ENCODE results near the gene ADH1C. TPM values are rescaled to one million over a fixed set of nuclear protein-coding genes. Genes with fewer than 3 reads are reported as not detected.

ADH1C gene
- total RNA-seq, 1 donor from 2014 or later: not detected

GRCh38 chr4:99290848-99291786 is 61.4 kb downstream of the ADH1C start, which contains the start of gene ADH1A:
Gene ADH1A, minus strand, starts transcription at chr4:99290985. Its CDS starts 71 bp downstream, at chr4:99290914.
- Mint-ChIP-seq H3K27ac (ENCODE audit: unreplicated experiment) (no peak within 1 kb of the TSS), H3K4me3 (no peak within 1 kb of the TSS), H3K9me3 (peaks cover 12% of the 10 kb centered on the region), H3K4me1 (peaks cover 4% of the 10 kb centered on the region), H3K36me3 (ENCODE audit: low read depth) (peaks cover 12% of the 10 kb centered on the region), H3K27me3 (ENCODE audit: low read depth) (no peaks in the 10 kb centered on the region)
- TF ChIP-seq, protein P1, sequence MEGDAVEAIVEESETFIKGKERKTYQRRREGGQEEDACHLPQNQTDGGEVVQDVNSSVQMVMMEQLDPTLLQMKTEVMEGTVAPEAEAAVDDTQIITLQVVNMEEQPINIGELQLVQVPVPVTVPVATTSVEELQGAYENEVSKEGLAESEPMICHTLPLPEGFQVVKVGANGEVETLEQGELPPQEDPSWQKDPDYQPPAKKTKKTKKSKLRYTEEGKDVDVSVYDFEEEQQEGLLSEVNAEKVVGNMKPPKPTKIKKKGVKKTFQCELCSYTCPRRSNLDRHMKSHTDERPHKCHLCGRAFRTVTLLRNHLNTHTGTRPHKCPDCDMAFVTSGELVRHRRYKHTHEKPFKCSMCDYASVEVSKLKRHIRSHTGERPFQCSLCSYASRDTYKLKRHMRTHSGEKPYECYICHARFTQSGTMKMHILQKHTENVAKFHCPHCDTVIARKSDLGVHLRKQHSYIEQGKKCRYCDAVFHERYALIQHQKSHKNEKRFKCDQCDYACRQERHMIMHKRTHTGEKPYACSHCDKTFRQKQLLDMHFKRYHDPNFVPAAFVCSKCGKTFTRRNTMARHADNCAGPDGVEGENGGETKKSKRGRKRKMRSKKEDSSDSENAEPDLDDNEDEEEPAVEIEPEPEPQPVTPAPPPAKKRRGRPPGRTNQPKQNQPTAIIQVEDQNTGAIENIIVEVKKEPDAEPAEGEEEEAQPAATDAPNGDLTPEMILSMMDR (conservative IDR thresholded peaks at IDR 0.05): no peak
- DNase-seq (ENCODE audit: low read depth, low spot score): no peak

Other genes with a start within 250 kb of the ADH1C start
- gene ADH4, start 208.4 kb downstream of the ADH1C start, total RNA-seq: not detected in 2 replicates
- gene ADH6, start 133.5 kb downstream of the ADH1C start, total RNA-seq: not detected in 2 replicates
- gene ADH1A, start 61.8 kb downstream of the ADH1C start, total RNA-seq: not detected in 2 replicates
- not detected in 2 replicates for gene ADH1B, start 31.3 kb downstream of the ADH1C start, total RNA-seq
- gene ADH7, start 82.6 kb upstream of the ADH1C start, total RNA-seq: not detected in 2 replicates
- gene C4orf17, start 158.3 kb upstream of the ADH1C start, total RNA-seq: not detected in 2 replicates
- 7.8 and 8.0 TPM in 2 replicates for gene TRMT10A, start 211.3 kb upstream of the ADH1C start, total RNA-seq
- 11.1 and 12.0 TPM in 2 replicates for gene MTTP, start 222.1 kb upstream of the ADH1C start, total RNA-seq